ENCODE measurements around the gene PTPRM.

Gene PTPRM

GRCh38 chr18:7567474-7568425 is 634 bp downstream of the PTPRM start:
- DNase-seq (ENCODE audit: low spot score): no peak

GRCh38 chr18:7568426-7568825 is 1.3 kb downstream of the PTPRM start:
- DNase-seq (ENCODE audit: low spot score): no peak

- DNase-seq (ENCODE audit: low spot score): no peak
Measured at GRCh38 chr18:7571626-7572025, 4.5 kb downstream of the PTPRM start.

- DNase-seq (ENCODE audit: low spot score): no peak
Measured at GRCh38 chr18:7572822-7573221, 5.7 kb downstream of the PTPRM start.

- no peak for DNase-seq (ENCODE audit: low spot score)
Measured at GRCh38 chr18:7575465-7576028, 8.4 kb downstream of the PTPRM start.

DNA sequence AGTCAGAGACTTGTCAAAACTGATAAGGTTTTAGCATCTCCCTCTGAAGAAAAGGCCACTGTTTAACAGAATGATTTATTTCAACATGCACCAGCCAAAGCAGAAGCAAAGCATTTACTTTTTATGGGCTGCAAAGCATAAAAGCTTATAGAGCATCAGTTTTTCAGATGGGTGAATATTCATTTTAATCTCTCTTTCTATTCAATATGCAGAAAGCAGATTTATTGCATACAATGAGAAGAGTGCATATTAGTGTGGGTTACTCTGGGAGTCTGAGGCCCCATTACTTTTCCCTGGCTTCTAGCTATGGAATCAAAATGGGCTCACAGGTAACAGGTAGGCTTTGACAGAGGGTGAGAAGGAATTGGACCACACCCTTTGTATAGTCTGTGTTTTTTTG is 9.0 kb downstream of the PTPRM start:
- DNase-seq (ENCODE audit: low spot score): no peak

- no peak for DNase-seq (ENCODE audit: low spot score)
Measured at GRCh38 chr18:7576685-7577084, 9.6 kb downstream of the PTPRM start.

- DNase-seq (ENCODE audit: low spot score): no peak
Measured at GRCh38 chr18:7577706-7578105, 10.6 kb downstream of the PTPRM start.

DNA sequence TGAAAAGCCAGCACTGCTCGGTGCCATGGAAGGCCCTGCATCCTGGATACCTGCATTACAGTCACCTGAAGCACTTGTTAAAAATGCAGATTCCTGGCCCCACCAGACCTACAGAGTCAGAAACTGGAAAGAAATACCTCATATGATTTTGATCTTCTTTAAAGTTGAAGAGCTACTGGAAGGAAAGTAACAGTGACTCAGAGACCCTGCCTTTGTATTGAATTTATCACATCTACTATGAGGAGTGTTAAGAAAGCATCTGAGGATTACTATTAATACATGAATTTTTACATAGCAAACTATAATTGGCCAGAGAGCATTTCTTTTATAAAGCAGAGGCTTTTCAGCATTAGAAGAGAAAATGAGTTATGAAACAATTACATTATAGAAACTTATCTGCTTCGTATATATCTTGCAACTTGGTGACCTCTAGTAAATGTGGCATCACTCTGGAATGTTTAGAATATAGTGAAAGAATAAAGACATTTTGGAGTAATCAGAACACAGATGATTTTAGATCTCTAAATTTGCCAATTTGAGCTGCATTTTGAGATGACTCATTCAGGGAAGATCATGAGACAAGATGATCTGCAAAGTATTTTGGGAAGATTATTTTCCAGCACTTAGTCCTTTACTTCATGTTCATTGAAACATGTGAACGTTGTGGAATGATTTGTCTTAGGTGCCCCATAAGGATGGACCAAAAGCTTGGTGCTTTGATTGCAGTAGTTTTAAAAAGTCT is 12.2 kb downstream of the PTPRM start:
- DNase-seq (ENCODE audit: low spot score): no peak

GRCh38 chr18:7579918-7580542 is 12.9 kb downstream of the PTPRM start:
- no peak for DNase-seq (ENCODE audit: low spot score)

GRCh38 chr18:7584646-7585275 is 17.6 kb downstream of the PTPRM start:
- DNase-seq (ENCODE audit: low spot score): no peak

DNA sequence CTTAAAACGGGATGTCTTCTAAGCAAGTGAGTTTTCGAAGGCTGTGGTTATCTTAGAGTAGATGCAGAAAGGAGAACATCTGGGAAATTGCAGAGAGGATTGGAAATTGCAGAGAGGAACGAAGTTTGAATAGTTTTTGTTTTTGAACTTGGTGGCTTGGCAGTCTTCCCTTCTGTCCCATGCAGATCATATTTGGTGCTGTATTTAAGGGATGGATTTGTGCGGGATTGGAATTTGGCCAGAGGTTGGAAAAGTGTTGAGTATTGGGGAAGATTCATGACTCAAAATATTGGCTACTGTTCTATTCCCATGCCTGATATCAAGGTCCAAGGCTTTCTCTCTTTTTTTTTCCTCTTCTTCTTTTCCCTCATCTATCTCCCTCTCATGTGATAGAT is 18.2 kb downstream of the PTPRM start:
- no peak for DNase-seq (ENCODE audit: low spot score)

GRCh38 chr18:7586379-7586778 is 19.3 kb downstream of the PTPRM start:
- DNase-seq (ENCODE audit: low spot score): no peak

- DNase-seq (ENCODE audit: low spot score): no peak
Measured at GRCh38 chr18:7590826-7591560, 23.9 kb downstream of the PTPRM start.

GRCh38 chr18:7592305-7593071 is 25.4 kb downstream of the PTPRM start:
- DNase-seq (ENCODE audit: low spot score): no peak

DNA sequence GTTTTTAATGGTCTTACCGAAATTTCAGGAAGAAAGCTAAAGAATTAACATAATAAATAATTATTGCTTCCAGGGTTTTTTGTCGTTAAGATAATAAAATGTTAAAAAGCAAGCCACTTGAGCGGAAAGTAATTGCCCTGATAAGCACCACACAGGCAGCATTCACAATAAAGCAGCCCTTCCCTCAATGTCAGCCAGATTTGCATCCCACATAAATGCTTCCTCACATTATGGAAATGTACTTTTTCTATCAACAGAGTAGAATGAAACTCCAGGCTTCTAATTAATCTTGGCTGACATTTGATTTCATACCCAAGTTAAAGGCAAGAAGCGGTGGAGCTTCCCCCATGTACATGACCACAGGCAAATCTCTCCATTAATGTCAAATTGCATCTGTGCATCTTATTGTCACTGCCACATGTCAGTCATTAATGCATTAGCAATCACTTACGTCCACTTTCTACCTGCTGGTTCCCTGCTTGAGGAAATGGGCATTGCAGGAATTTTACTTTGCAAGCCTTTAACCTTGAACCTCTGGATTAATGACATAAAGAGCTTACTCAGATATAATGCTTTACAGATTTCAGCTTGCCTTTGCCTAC is 26.2 kb downstream of the PTPRM start:
- no peak for DNase-seq (ENCODE audit: low spot score)

DNA sequence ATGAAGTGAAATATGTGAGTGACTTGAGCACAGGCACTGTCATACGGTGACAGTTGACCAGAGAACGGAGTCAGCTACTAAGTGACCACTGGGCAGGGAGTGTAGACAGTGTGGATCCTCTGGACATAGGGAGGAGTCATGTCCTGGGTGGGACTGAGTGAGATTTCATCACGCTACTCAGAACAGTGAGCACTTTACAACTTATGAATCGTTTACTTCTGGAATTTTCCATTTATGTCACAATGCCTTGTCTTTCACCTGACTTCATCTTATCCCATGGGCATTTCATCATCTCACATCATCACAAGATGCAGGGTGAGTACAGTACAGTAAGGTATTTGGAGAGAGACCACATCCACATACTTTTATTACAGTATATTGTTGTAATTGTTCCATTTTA is 29.0 kb downstream of the PTPRM start:
- no peak for DNase-seq (ENCODE audit: low spot score)

DNA sequence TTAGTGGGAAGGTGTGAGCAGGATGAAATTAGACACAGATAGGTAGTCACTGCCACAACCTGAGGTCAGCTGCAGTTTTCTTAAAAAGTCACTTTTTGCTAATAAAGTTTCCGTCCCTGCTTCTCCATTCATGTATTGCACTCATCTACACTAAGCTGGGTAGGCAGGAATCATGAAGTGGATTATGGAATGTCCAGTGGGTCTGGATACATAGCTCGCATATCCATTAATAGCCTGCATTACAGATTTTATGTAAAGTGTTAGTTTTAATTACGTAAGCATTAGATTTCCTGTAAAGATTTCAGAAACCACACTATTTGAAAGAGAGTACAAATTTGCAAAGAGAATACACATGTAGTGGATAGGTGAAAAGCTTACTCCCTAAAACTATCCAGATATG is 30.4 kb downstream of the PTPRM start:
- DNase-seq (ENCODE audit: low spot score): no peak

- no peak for DNase-seq (ENCODE audit: low spot score)
Measured at GRCh38 chr18:7598167-7599047, 31.3 kb downstream of the PTPRM start.
